HCT116 (cell line): ENCODE measurements around the gene SUPT20HL1. TPM values are rescaled to one million over a fixed set of nuclear protein-coding genes. Genes with fewer than 3 reads are reported as not detected.

Source experiments
- ATAC-seq: fragments of 200-7000 bp; cut with Tn5 transposase; 2 replicates; pipeline ENCODE4 v1.9.1; 2020; ENCODE audit warnings: mild to moderate bottlenecking, moderate library complexity
- BruUV-seq: library from RNA; stranded (reverse); fragments of 400-500 nt; replicated peaks from 2 replicates; lab custom pipeline; 2021; lab: Mats Ljungman, UMichigan
- CTCF ChIA-PET: fragments of 300-600 bp; sonication (Branson Sonifier 250); formaldehyde crosslinking; loops from one replicate; lab custom pipeline; 2021; ENCODE audit warnings: antibody characterized with exemption; lab: Charles Lee
- POLR2A ChIA-PET: fragments of 300-600, 350-600 bp; sonication (Branson Sonifier 250); formaldehyde crosslinking; loops from one replicate; lab custom pipeline; 2021; ENCODE audit warnings: antibody characterized with exemption; lab: Charles Lee
- RAD21 ChIA-PET, 2 experiments: fragments of 300-600 bp; sonication (Branson Sonifier 250); formaldehyde crosslinking; loops; one replicate each; lab custom pipeline; 2023; ENCODE audit warnings: low total read pairs in 2 of 2; ENCODE audit not compliant: uncharacterized antibody in 2 of 2, unreplicated experiment in 2 of 2, low non-redundant PET in 1 of 2; lab: Charles Lee
- DNase-seq: peaks from one replicate; pipeline ENCODE4 v3.0.0-alpha.2; 2010; ENCODE audit warnings: low read depth, low spot score
- H2AFZ ChIP-seq: fragments of 200-600 bp; shearing (Covaris generic), sonication (generic); 2 replicates; pipeline ENCODE4 v1.6.1; 2017; ENCODE audit warnings: low read depth, mixed run types, mixed read lengths, antibody characterized with exemption, low read length; ENCODE audit not compliant: poor library complexity, severe bottlenecking
- H3K27ac ChIP-seq: 2 replicates; pipeline ENCODE4 v1.5.1; 2012; ENCODE audit warnings: low read depth, low read length
- H3K27me3 ChIP-seq: fragments of 200-600 bp; sonication (generic); 2 replicates; pipeline ENCODE4 v1.6.1; 2016; ENCODE audit warnings: mixed run types, low read length, mixed read lengths; ENCODE audit not compliant: insufficient read depth
- H3K36me3 ChIP-seq, 2 experiments: fragments of 200-500 bp in 1 of 2; fragments of 200-600 bp in 1 of 2; sonication (Bioruptor generic) in 1 of 2; sonication (generic) in 1 of 2; 2 replicates each; pipeline versions ENCODE4 v1.5.1 to v1.6.1; 2014 to 2016; ENCODE audit warnings: low read length in 2 of 2, inconsistent platforms in 1 of 2, mixed read lengths in 1 of 2, mixed run types in 1 of 2; ENCODE audit not compliant: insufficient read depth in 2 of 2, control insufficient read depth in 1 of 2
- H3K4me1 ChIP-seq, 2 experiments: fragments of 200-600 bp in 1 of 2; sonication (generic) in 1 of 2; 2 replicates each; pipeline versions ENCODE4 v1.5.1 to v1.6.1; 2012 to 2017; ENCODE audit warnings: low read length in 2 of 2, inconsistent platforms in 1 of 2, mild to moderate bottlenecking in 1 of 2, mixed read lengths in 1 of 2, mixed run types in 1 of 2, moderate library complexity in 1 of 2; ENCODE audit not compliant: insufficient read depth in 2 of 2, control insufficient read depth in 1 of 2
- H3K4me2 ChIP-seq: fragments of 200-600 bp; sonication (generic); 2 replicates; pipeline ENCODE4 v1.6.1; 2017; ENCODE audit warnings: mixed run types, low read length, mixed read lengths
- H3K4me3 ChIP-seq, 2 experiments: fragments of 200-600 bp in 1 of 2; sonication (generic) in 1 of 2; replicated peaks in 1 of 2; 2 replicates each; pipeline ENCODE4 v1.5.1; 2011 to 2016; ENCODE audit warnings: low read length in 2 of 2, control low read depth in 1 of 2, low read depth in 1 of 2, mild to moderate bottlenecking in 1 of 2, mixed read lengths in 1 of 2, mixed run types in 1 of 2
- H3K79me2 ChIP-seq: fragments of 200-600 bp; sonication (generic); 2 replicates; pipeline ENCODE4 v1.6.1; 2017; ENCODE audit warnings: mild to moderate bottlenecking, mixed run types, low read length, moderate library complexity, mixed read lengths; ENCODE audit not compliant: insufficient read depth
- H3K9ac ChIP-seq: fragments of 200-600 bp; sonication (generic); 2 replicates; pipeline ENCODE4 v1.6.1; 2016; ENCODE audit warnings: low read length, mixed read lengths
- H3K9me2 ChIP-seq: fragments of 200-600 bp; sonication (generic), shearing (Covaris generic); 2 replicates; pipeline ENCODE4 v1.6.1; 2017; ENCODE audit warnings: mixed run types, mild to moderate bottlenecking, moderate library complexity; ENCODE audit not compliant: insufficient read depth
- H3K9me3 ChIP-seq, 2 experiments: fragments of 200-500 bp in 1 of 2; fragments of 200-600 bp in 1 of 2; sonication (Bioruptor generic) in 1 of 2; sonication (generic) in 1 of 2; 2 replicates each; pipeline ENCODE4 v1.6.1; 2014 to 2017; ENCODE audit warnings: low read length in 2 of 2, mixed read lengths in 2 of 2, inconsistent platforms in 1 of 2, low read depth in 1 of 2, mild to moderate bottlenecking in 1 of 2, mixed run types in 1 of 2, moderate library complexity in 1 of 2; ENCODE audit not compliant: control insufficient read depth in 1 of 2, insufficient read depth in 1 of 2
- H4K20me1 ChIP-seq: fragments of 200-600 bp; sonication (generic), shearing (Covaris generic); 2 replicates; pipeline ENCODE4 v1.6.1; 2017; ENCODE audit warnings: mixed run types, mild to moderate bottlenecking, moderate library complexity; ENCODE audit not compliant: insufficient read depth
- ATF3 ChIP-seq: IDR thresholded peaks from 2 replicates; pipeline ENCODE4 v1.6.1; 2012
- CEBPB ChIP-seq: IDR thresholded peaks from 2 replicates; pipeline ENCODE4 v1.6.1; 2012; ENCODE audit warnings: low read depth
- CTCF ChIP-seq, 3 experiments: fragments of 200-600 bp in 1 of 3; sonication (generic) in 1 of 3; IDR thresholded peaks in 2 of 3; conservative IDR thresholded peaks in 1 of 3; 2 replicates each; pipeline ENCODE4 v1.5.1; 2012 to 2017; ENCODE audit warnings: low read depth in 2 of 3, low read length in 2 of 3, antibody characterized with exemption in 1 of 3, borderline replicate concordance in 1 of 3, control low read depth in 1 of 3, mild to moderate bottlenecking in 1 of 3, mixed read lengths in 1 of 3, mixed run types in 1 of 3, moderate library complexity in 1 of 3; ENCODE audit not compliant: insufficient read depth in 1 of 3
- EGR1 ChIP-seq: IDR thresholded peaks from 2 replicates; pipeline ENCODE4 v1.6.1; 2012; ENCODE audit warnings: low read depth
- EZH2 ChIP-seq: fragments of 200-600 bp; sonication (generic); IDR thresholded peaks from 2 replicates; pipeline ENCODE4 v1.6.1; 2017; ENCODE audit warnings: antibody characterized with exemption, mixed run types
- JUND ChIP-seq: IDR thresholded peaks from 2 replicates; pipeline ENCODE4 v1.6.1; 2012
- MAX ChIP-seq: IDR thresholded peaks from 2 replicates; pipeline ENCODE4 v1.6.1; 2012
- RAD21 ChIP-seq: IDR thresholded peaks from 2 replicates; pipeline ENCODE4 v1.6.1; 2012; ENCODE audit warnings: low read depth, mild to moderate bottlenecking
- REST ChIP-seq: IDR thresholded peaks from 2 replicates; pipeline ENCODE4 v1.6.1; 2012; ENCODE audit warnings: low read depth
- SIN3A ChIP-seq: IDR thresholded peaks from 2 replicates; pipeline ENCODE4 v1.6.1; 2012; ENCODE audit warnings: low read depth
- SRF ChIP-seq: IDR thresholded peaks from 2 replicates; pipeline ENCODE4 v1.6.1; 2012; ENCODE audit warnings: low read depth
- TCF7L2 ChIP-seq: IDR thresholded peaks from 2 replicates; pipeline ENCODE4 v1.7.0; 2011; ENCODE audit warnings: borderline replicate concordance, inconsistent platforms; ENCODE audit not compliant: insufficient read depth, insufficient read length; ENCODE audit errors: extremely low read depth
- ZBTB33 ChIP-seq: IDR thresholded peaks from 2 replicates; pipeline ENCODE4 v1.6.1; 2011; ENCODE audit warnings: mild to moderate bottlenecking, low read length, moderate library complexity; ENCODE audit not compliant: insufficient replicate concordance; ENCODE audit errors: extremely low read depth
- ZFX ChIP-seq: fragments of 450-650 bp; IDR thresholded peaks from 2 replicates; pipeline ENCODE4 v1.6.1; 2017
- intact Hi-C: fragments of 100-400 bp; cut with micrococcal nuclease; formaldehyde crosslinking; loops from 2 replicates; pipeline ENCODE4 v1.10.0; 2022
- total RNA-seq: library from RNA; stranded (reverse); gene quantifications from one replicate; pipeline ENCODE4 v1.2.1, GENCODE V29; 2021; ENCODE audit not compliant: unreplicated experiment

SUPT20HL1 gene
- total RNA-seq, 1 experiment from 2014 or later, result not detected

- ChIA-PET POLR2A (no interaction called here), RAD21 (no interaction called here), CTCF (no interaction called here)
- DNase-seq, result no peak
- intact Hi-C loops, result no loop called here
- H3K9ac ChIP-seq, result no peak overlapping the region
- no peaks in the 10 kb centered on the region for H3K4me1 ChIP-seq
- TF ChIP-seq CEBPB (no peak), SIN3A (no peak), ATF3 (no peak), ZBTB33 (no peak), EZH2 (no peak), ZFX (no peak)
- H3K4me3 ChIP-seq, result no peak overlapping the region
- BruUV-seq, result no TSS peak
- H2AFZ ChIP-seq, result no peak overlapping the region
- no peaks in the 10 kb centered on the region for H3K9me2 ChIP-seq
- ATAC-seq, result no peak
- H3K79me2 ChIP-seq, result no peaks in the 10 kb centered on the region
- no peaks in the 10 kb centered on the region for H3K9me3 ChIP-seq
- no peaks in the 10 kb centered on the region for H4K20me1 ChIP-seq
- H3K27me3 ChIP-seq, result no peaks in the 10 kb centered on the region
- no peak overlapping the region for H3K4me2 ChIP-seq
- H3K36me3 ChIP-seq, result no peaks in the 10 kb centered on the region
- no peak overlapping the region for H3K27ac ChIP-seq
Observed at GRCh38 chrX:24334461-24334860, 26.0 kb upstream of the SUPT20HL1 start.

- H3K79me2 ChIP-seq, result no peaks in the 10 kb centered on the region
- POLR2A ChIA-PET, result no interaction called here
Observed at GRCh38 chrX:24335871-24336270, 24.6 kb upstream of the SUPT20HL1 start.

More at GRCh38 chrX:24335871-24336270, 24.6 kb upstream of the SUPT20HL1 start:
- Histone ChIP-seq H3K27ac (no peak overlapping the region), H2AFZ (no peak overlapping the region), H3K36me3 (no peaks in the 10 kb centered on the region), H3K9ac (no peak overlapping the region), H3K27me3 (no peaks in the 10 kb centered on the region), H3K4me2 (no peak overlapping the region), H3K4me1 (no peaks in the 10 kb centered on the region)
- ATAC-seq (no peak), DNase-seq (no peak)
- ChIA-PET RAD21 (no interaction called here), CTCF (no interaction called here)
- intact Hi-C loops, result no loop called here
- no TSS peak for BruUV-seq
- TF ChIP-seq CTCF (IDR thresholded peaks at IDR 0.05 in 2 of 3, conservative IDR thresholded peaks at IDR 0.05 in 1 of 3; ENCODE audit: borderline replicate concordance in 1 of 3, insufficient read depth in 1 of 3, low read depth in 2 of 3, low read length in 2 of 3) (no peak), TCF7L2 (no peak), EZH2 (no peak), REST (no peak), JUND (no peak), RAD21 (no peak), MAX (no peak), SIN3A (no peak), EGR1 (no peak), SRF (no peak)
- TF ChIP-seq, all 23 proteins: peak for 0
- no peaks in the 10 kb centered on the region for H3K9me3 ChIP-seq
- H3K4me3 ChIP-seq, result no peak overlapping the region
- H3K9me2 ChIP-seq, result no peaks in the 10 kb centered on the region
- no peaks in the 10 kb centered on the region for H4K20me1 ChIP-seq
